Endothelial cell of umbilical vein (primary cell): ENCODE measurements around the gene MYMX.

Experiments used
- EZH2 ChIP-seq: IDR thresholded peaks from 2 replicates; pipeline ENCODE4 v1.6.1; 2012; ENCODE audit warnings: borderline replicate concordance, low read depth, mild to moderate bottlenecking, moderate library complexity, low read length, inconsistent platforms; ENCODE audit not compliant: severe bottlenecking
- FOS ChIP-seq: IDR thresholded peaks from 2 replicates; pipeline ENCODE4 v1.6.1; 2011; ENCODE audit warnings: mild to moderate bottlenecking, low read length, moderate library complexity, borderline replicate concordance; ENCODE audit not compliant: insufficient read depth
- JUN ChIP-seq: IDR thresholded peaks from 2 replicates; pipeline ENCODE4 v1.6.1; 2011; ENCODE audit warnings: borderline replicate concordance, low read depth; ENCODE audit not compliant: insufficient read length, insufficient read depth
- MAX ChIP-seq: IDR thresholded peaks from 2 replicates; pipeline ENCODE4 v1.6.1; 2011; ENCODE audit not compliant: insufficient read depth, insufficient read length
- MYC ChIP-seq: IDR thresholded peaks from one replicate; pipeline ENCODE4 v1.6.1; 2011; ENCODE audit warnings: mild to moderate bottlenecking, low read depth, low read length
- POLR2A ChIP-seq: IDR thresholded peaks from 2 replicates; pipeline ENCODE4 v1.6.1; 2012; ENCODE audit warnings: low read depth, mild to moderate bottlenecking, control low read depth, low read length
- POLR2AphosphoS5 ChIP-seq: IDR thresholded peaks from 2 replicates; pipeline ENCODE4 v1.6.1; 2012; ENCODE audit warnings: low read depth, mild to moderate bottlenecking, control low read depth, low read length, moderate library complexity; ENCODE audit not compliant: insufficient read depth
- TF ChIP-seq, protein P1 (sequence below), 2 donors: IDR thresholded peaks; 1 replicate in 1 of 2; 2 replicates in 1 of 2; pipeline ENCODE4 v1.5.1; 2011; ENCODE audit warnings: low read length in 2 of 2, mild to moderate bottlenecking in 2 of 2, moderate library complexity in 2 of 2, control low read depth in 1 of 2, inconsistent platforms in 1 of 2, low read depth in 1 of 2; ENCODE audit not compliant: insufficient read depth in 1 of 2; ENCODE audit errors: extremely low read depth in 1 of 2

DNA sequence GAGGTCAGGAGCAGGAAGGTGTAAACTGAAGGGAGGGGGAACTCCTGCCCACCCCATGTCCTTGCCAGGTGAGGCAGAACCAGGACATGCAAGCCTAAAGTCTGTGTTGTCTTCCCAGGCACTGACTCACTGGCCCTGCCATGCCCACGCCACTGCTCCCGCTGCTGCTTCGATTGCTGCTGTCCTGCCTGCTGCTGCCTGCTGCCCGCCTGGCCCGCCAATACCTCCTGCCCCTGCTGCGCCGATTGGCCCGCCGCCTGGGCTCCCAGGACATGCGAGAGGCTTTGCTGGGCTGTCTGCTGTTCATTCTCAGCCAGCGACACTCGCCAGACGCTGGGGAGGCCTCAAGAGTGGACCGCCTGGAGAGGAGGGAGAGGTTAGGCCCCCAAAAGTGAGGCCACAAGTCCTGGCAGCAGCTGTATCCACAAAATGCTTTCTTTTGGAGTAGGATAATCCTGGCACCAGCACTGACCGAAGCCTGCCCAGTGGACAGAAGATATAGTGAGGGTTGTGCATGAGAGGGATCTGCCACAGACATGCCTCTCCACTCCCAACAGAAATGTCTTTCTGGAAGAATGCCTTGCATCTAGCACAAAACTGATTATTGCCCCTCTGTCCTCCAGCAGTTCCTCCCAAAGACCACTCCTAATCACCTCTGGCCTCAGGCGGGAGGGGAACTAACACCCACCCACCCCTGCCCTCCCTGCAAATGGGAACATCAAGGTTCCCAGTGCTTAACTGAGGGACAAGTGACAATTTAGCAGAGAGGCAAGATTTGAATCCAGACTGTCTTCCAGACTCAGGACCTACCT is 812 bp downstream of the MYMX start:
- TF ChIP-seq, protein P1, sequence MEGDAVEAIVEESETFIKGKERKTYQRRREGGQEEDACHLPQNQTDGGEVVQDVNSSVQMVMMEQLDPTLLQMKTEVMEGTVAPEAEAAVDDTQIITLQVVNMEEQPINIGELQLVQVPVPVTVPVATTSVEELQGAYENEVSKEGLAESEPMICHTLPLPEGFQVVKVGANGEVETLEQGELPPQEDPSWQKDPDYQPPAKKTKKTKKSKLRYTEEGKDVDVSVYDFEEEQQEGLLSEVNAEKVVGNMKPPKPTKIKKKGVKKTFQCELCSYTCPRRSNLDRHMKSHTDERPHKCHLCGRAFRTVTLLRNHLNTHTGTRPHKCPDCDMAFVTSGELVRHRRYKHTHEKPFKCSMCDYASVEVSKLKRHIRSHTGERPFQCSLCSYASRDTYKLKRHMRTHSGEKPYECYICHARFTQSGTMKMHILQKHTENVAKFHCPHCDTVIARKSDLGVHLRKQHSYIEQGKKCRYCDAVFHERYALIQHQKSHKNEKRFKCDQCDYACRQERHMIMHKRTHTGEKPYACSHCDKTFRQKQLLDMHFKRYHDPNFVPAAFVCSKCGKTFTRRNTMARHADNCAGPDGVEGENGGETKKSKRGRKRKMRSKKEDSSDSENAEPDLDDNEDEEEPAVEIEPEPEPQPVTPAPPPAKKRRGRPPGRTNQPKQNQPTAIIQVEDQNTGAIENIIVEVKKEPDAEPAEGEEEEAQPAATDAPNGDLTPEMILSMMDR (IDR thresholded peaks at IDR 0.05; ENCODE audit: extremely low read depth in 1 of 2, insufficient read depth in 1 of 2, low read depth in 1 of 2, low read length in 2 of 2), result no peak
- TF ChIP-seq POLR2A (no peak), JUN (no peak), EZH2 (no peak), POLR2AphosphoS5 (no peak), MYC (no peak), FOS (no peak), MAX (no peak)
